ENCODE measurements around the gene RPL39L. TPM values are rescaled to one million over a fixed set of nuclear protein-coding genes. Genes with fewer than 3 reads are reported as not detected.

The RPL39L gene
- total RNA-seq, 1 donor: 7.6 TPM

GRCh38 chr3:187122261-187122660 lies 17.0 kb downstream of the RPL39L start:
- Histone ChIP-seq H3K9me3 (ENCODE audit: low read depth, low read length) (no peaks in the 10 kb centered on the region), H3K4me2 (ENCODE audit: insufficient read depth, low read length) (no peak overlapping the region), H3K4me1 (ENCODE audit: insufficient read depth, low read length) (peaks cover 2% of the 10 kb centered on the region), H4K20me1 (ENCODE audit: insufficient read depth, low read length) (no peaks in the 10 kb centered on the region), H3K36me3 (ENCODE audit: insufficient read depth, low read length) (peaks cover 6% of the 10 kb centered on the region), H3K79me2 (ENCODE audit: insufficient read depth, low read length) (no peaks in the 10 kb centered on the region), H3K27me3 (ENCODE audit: insufficient read depth, low read length) (no peaks in the 10 kb centered on the region), H3K4me3 (ENCODE audit: insufficient read depth, low read length) (no peak overlapping the region), H3K27ac (ENCODE audit: low read depth, low read length) (no peak overlapping the region), H2AFZ (ENCODE audit: low read length) (no peak overlapping the region)
- no peak for DNase-seq (ENCODE audit: insufficient read length, low spot score, missing footprints)
- no peak for TF ChIP-seq CTCF (IDR thresholded peaks at IDR 0.05; ENCODE audit: extremely low read depth, low read depth, low read length)

GRCh38 chr3:187120326-187120725 lies 19.0 kb downstream of the RPL39L start:
- Histone ChIP-seq H3K79me2 (ENCODE audit: insufficient read depth, low read length) (no peaks in the 10 kb centered on the region), H4K20me1 (ENCODE audit: insufficient read depth, low read length) (no peaks in the 10 kb centered on the region), H3K9me3 (ENCODE audit: low read depth, low read length) (no peaks in the 10 kb centered on the region), H3K4me2 (ENCODE audit: insufficient read depth, low read length) (no peak overlapping the region), H3K36me3 (ENCODE audit: insufficient read depth, low read length) (peaks cover 6% of the 10 kb centered on the region), H2AFZ (ENCODE audit: low read length) (no peak overlapping the region), H3K4me3 (ENCODE audit: insufficient read depth, low read length) (no peak overlapping the region), H3K27me3 (ENCODE audit: insufficient read depth, low read length) (no peaks in the 10 kb centered on the region), H3K4me1 (ENCODE audit: insufficient read depth, low read length) (peaks cover 2% of the 10 kb centered on the region), H3K27ac (ENCODE audit: low read depth, low read length) (no peak overlapping the region)
- DNase-seq (ENCODE audit: insufficient read length, low spot score, missing footprints): no peak
- TF ChIP-seq CTCF (IDR thresholded peaks at IDR 0.05; ENCODE audit: extremely low read depth, low read depth, low read length): no peak

- no peaks in the 10 kb centered on the region for H3K79me2 ChIP-seq (ENCODE audit: insufficient read depth, low read length)
- no peak overlapping the region for H2AFZ ChIP-seq (ENCODE audit: low read length)
- H3K27ac ChIP-seq (ENCODE audit: low read depth, low read length): no peak overlapping the region
- H3K9me3 ChIP-seq (ENCODE audit: low read depth, low read length): no peaks in the 10 kb centered on the region
- no peak overlapping the region for H3K4me2 ChIP-seq (ENCODE audit: insufficient read depth, low read length)
- TF ChIP-seq CTCF (IDR thresholded peaks at IDR 0.05; ENCODE audit: extremely low read depth, low read depth, low read length): no peak
- H3K27me3 ChIP-seq (ENCODE audit: insufficient read depth, low read length): no peaks in the 10 kb centered on the region
- no peak for DNase-seq (ENCODE audit: insufficient read length, low spot score, missing footprints)
- no peaks in the 10 kb centered on the region for H3K4me1 ChIP-seq (ENCODE audit: insufficient read depth, low read length)
- no peaks in the 10 kb centered on the region for H4K20me1 ChIP-seq (ENCODE audit: insufficient read depth, low read length)
- H3K36me3 ChIP-seq (ENCODE audit: insufficient read depth, low read length): no peaks in the 10 kb centered on the region
- H3K4me3 ChIP-seq (ENCODE audit: insufficient read depth, low read length): no peak overlapping the region
These were observed 24.8 kb downstream of the RPL39L start for GRCh38 chr3:187114511-187114910.

- Histone ChIP-seq H3K9me3 (ENCODE audit: low read depth, low read length) (no peaks in the 10 kb centered on the region), H3K4me1 (ENCODE audit: insufficient read depth, low read length) (peaks cover 3% of the 10 kb centered on the region), H3K4me2 (ENCODE audit: insufficient read depth, low read length) (no peak overlapping the region), H3K27me3 (ENCODE audit: insufficient read depth, low read length) (no peaks in the 10 kb centered on the region), H3K27ac (ENCODE audit: low read depth, low read length) (no peak overlapping the region), H3K79me2 (ENCODE audit: insufficient read depth, low read length) (no peaks in the 10 kb centered on the region), H2AFZ (ENCODE audit: low read length) (no peak overlapping the region), H4K20me1 (ENCODE audit: insufficient read depth, low read length) (no peaks in the 10 kb centered on the region), H3K36me3 (ENCODE audit: insufficient read depth, low read length) (no peaks in the 10 kb centered on the region), H3K4me3 (ENCODE audit: insufficient read depth, low read length) (no peak overlapping the region)
- no peak for DNase-seq (ENCODE audit: insufficient read length, low spot score, missing footprints)
- TF ChIP-seq CTCF (IDR thresholded peaks at IDR 0.05; ENCODE audit: extremely low read depth, low read depth, low read length): peak; percentile 59
These were observed 26.1 kb downstream of the RPL39L start for GRCh38 chr3:187112934-187113793.

Data from osteoblast (primary cell).